Measurements from ENCODE around the gene CCL14. TPM values are rescaled to one million over a fixed set of nuclear protein-coding genes. Genes with fewer than 3 reads are reported as not detected.
A peak's percentile ranks its signal among the peaks of the same experiment; 100 is the strongest.

Gene CCL14
- total RNA-seq, 1 experiment from 2014 or later = not detected

- no peak overlapping the region for H3K4me3 ChIP-seq (ENCODE audit: low read depth, low read length)
- H3K4me1 Mint-ChIP-seq (ENCODE audit: low read depth, unreplicated experiment) = no peaks in the 10 kb centered on the region
- H3K36me3 ChIP-seq (ENCODE audit: control insufficient read depth, insufficient read depth, low read length) = no peaks in the 10 kb centered on the region
- TF ChIP-seq, protein P1, sequence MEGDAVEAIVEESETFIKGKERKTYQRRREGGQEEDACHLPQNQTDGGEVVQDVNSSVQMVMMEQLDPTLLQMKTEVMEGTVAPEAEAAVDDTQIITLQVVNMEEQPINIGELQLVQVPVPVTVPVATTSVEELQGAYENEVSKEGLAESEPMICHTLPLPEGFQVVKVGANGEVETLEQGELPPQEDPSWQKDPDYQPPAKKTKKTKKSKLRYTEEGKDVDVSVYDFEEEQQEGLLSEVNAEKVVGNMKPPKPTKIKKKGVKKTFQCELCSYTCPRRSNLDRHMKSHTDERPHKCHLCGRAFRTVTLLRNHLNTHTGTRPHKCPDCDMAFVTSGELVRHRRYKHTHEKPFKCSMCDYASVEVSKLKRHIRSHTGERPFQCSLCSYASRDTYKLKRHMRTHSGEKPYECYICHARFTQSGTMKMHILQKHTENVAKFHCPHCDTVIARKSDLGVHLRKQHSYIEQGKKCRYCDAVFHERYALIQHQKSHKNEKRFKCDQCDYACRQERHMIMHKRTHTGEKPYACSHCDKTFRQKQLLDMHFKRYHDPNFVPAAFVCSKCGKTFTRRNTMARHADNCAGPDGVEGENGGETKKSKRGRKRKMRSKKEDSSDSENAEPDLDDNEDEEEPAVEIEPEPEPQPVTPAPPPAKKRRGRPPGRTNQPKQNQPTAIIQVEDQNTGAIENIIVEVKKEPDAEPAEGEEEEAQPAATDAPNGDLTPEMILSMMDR (IDR thresholded peaks at IDR 0.05; ENCODE audit: insufficient read depth in 1 of 2, low read depth in 1 of 2, low read length in 1 of 2, severe bottlenecking in 1 of 2, unreplicated experiment in 1 of 2) = no peak
- H3K4me3 Mint-ChIP-seq (ENCODE audit: unreplicated experiment) = no peak overlapping the region
- DNase-seq = no peak
- no peaks in the 10 kb centered on the region for H3K36me3 Mint-ChIP-seq (ENCODE audit: insufficient read depth, unreplicated experiment)
- H3K9me3 ChIP-seq = no peaks in the 10 kb centered on the region
- H3K27ac Mint-ChIP-seq (ENCODE audit: unreplicated experiment) = no peak overlapping the region
- H3K9me3 Mint-ChIP-seq (ENCODE audit: unreplicated experiment) = no peaks in the 10 kb centered on the region
- POLR2A ChIA-PET = no interaction called here
- no TSS peak for BruUV-seq (replicated peaks)
- no peaks in the 10 kb centered on the region; the same call in 1 of the 2 replicates for H3K27me3 ChIP-seq (replicated peaks; ENCODE audit: control insufficient read depth, insufficient read depth, low read length)
- H3K27me3 Mint-ChIP-seq (ENCODE audit: insufficient read depth, unreplicated experiment) = peaks cover 3% of the 10 kb centered on the region
- CTCF ChIA-PET = no interaction called here
- intact Hi-C loops (cut with micrococcal nuclease; ENCODE audit: unreplicated experiment) = no loop called here
- H3K4me1 ChIP-seq = no peaks in the 10 kb centered on the region
Observed at GRCh38 chr17:36014946-36015345, 28.4 kb upstream of the CCL14 start.

DNA sequence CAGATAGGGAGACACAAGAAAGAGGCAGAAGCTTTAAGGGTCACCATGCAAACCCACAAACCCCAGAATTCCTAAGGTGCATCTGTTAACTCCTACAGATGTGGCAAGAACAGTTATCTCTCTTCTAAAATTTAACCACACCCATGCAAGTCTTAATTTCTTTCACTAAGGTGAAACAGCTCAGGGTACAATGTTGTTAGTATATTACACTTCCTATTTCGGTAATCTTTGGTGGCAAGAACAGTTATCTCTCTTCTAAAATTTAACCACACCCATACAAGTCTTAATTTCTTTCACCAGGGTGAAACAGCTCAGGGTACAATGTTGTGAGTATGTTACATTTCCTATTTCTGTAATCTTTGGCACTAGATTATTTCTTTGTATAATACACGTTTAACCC is 24.7 kb upstream of the CCL14 start:
- BruUV-seq (replicated peaks) = no TSS peak
- Histone ChIP-seq H3K36me3 (ENCODE audit: control insufficient read depth, insufficient read depth, low read length) (no peaks in the 10 kb centered on the region), H3K4me3 (ENCODE audit: low read depth, low read length) (no peak overlapping the region), H3K4me1 (0 out of 2 replicates have a peak, but pooled peaks cover 2% of the 10 kb centered on the region), H3K9me3 (peaks cover 4% of the 10 kb centered on the region; the same call in 1 of the 2 replicates), H3K27me3 (replicated peaks; ENCODE audit: control insufficient read depth, insufficient read depth, low read length) (no peaks in the 10 kb centered on the region; the same call in 1 of the 2 replicates)
- DNase-seq = no peak
- peaks cover 3% of the 10 kb centered on the region for H3K27me3 Mint-ChIP-seq (ENCODE audit: insufficient read depth, unreplicated experiment)
- no peaks in the 10 kb centered on the region for H3K4me1 Mint-ChIP-seq (ENCODE audit: low read depth, unreplicated experiment)
- TF ChIP-seq, protein P1 (IDR thresholded peaks at IDR 0.05; ENCODE audit: insufficient read depth in 1 of 2, low read depth in 1 of 2, low read length in 1 of 2, severe bottlenecking in 1 of 2, unreplicated experiment in 1 of 2) = no peak
- POLR2A ChIA-PET = no interaction called here
- H3K27ac Mint-ChIP-seq (ENCODE audit: unreplicated experiment) = no peak overlapping the region
- no peaks in the 10 kb centered on the region for H3K36me3 Mint-ChIP-seq (ENCODE audit: insufficient read depth, unreplicated experiment)
- no peak overlapping the region for H3K4me3 Mint-ChIP-seq (ENCODE audit: unreplicated experiment)
- CTCF ChIA-PET = no interaction called here
- peaks cover 15% of the 10 kb centered on the region for H3K9me3 Mint-ChIP-seq (ENCODE audit: unreplicated experiment)
- intact Hi-C loops (cut with micrococcal nuclease; ENCODE audit: unreplicated experiment) = no loop called here

DNA sequence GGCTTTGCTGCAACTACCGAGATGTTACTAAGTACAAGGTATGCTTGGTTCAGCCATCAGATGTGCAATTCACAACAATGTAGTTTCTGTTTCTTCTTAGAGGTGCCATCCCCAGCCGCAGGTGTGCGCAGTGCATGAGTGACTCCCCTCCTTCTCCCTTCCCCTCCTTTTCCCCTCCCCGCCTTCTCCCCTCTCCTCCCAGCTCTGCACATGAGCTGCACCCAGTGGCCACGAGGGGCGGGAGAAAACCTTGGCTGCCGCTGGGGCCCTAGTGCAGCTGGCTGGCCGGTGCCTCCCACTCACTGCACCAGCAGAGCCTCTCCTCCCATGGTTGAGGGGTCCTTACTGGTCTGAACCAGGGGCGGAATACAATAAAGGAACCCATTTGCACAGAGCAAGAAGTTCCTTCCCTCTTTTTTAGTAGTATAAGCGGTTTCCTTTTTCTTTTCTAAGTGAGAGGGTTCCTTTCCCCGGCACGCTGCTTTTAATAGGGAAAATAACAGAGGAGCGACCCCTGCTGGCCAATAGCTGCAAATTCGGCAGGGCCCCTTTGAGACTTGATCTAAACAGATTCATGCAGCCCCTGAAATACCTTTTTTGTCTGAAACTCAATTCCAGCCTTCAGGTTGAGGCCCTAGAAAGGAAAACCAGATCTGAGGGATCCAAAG is 22.6 kb upstream of the CCL14 start:
- H3K36me3 ChIP-seq (ENCODE audit: control insufficient read depth, insufficient read depth, low read length) = no peaks in the 10 kb centered on the region
- H3K36me3 Mint-ChIP-seq (ENCODE audit: insufficient read depth, unreplicated experiment) = no peaks in the 10 kb centered on the region
- H3K4me3 ChIP-seq (ENCODE audit: low read depth, low read length) = no peak overlapping the region
- H3K27ac Mint-ChIP-seq (ENCODE audit: unreplicated experiment) = no peak overlapping the region
- no peaks in the 10 kb centered on the region for H3K4me1 Mint-ChIP-seq (ENCODE audit: low read depth, unreplicated experiment)
- DNase-seq = peak in 1 of 2 experiments; percentile 39
- POLR2A ChIA-PET = interaction anchor here (0.6 kb wide), 1 partner anchor 228 kb away, joined by 3 read pairs; no protein-coding TSS in a partner anchor
- H3K27me3 Mint-ChIP-seq (ENCODE audit: insufficient read depth, unreplicated experiment) = peaks cover 3% of the 10 kb centered on the region
- 0 out of 2 replicates have a peak, but pooled peaks cover 2% of the 10 kb centered on the region for H3K4me1 ChIP-seq
- no peak overlapping the region for H3K4me3 Mint-ChIP-seq (ENCODE audit: unreplicated experiment)
- CTCF ChIA-PET = interaction anchor here (0.6 to 2.4 kb wide), 4 partner anchors 20 to 1041 kb away, joined by 3 to 12 read pairs (median 6); no protein-coding TSS in a partner anchor
- intact Hi-C loops (cut with micrococcal nuclease; ENCODE audit: unreplicated experiment) = loop anchor here (1.0 kb wide), 1 partner anchor 40 kb away; no protein-coding TSS in a partner anchor
- peaks cover 15% of the 10 kb centered on the region for H3K9me3 Mint-ChIP-seq (ENCODE audit: unreplicated experiment)
- no TSS peak for BruUV-seq (replicated peaks)
- TF ChIP-seq, protein P1 (IDR thresholded peaks at IDR 0.05; ENCODE audit: insufficient read depth in 1 of 2, low read depth in 1 of 2, low read length in 1 of 2, severe bottlenecking in 1 of 2, unreplicated experiment in 1 of 2) = peak; percentile 32 to 71
- H3K27me3 ChIP-seq (replicated peaks; ENCODE audit: control insufficient read depth, insufficient read depth, low read length) = no peaks in the 10 kb centered on the region; the same call in 1 of the 2 replicates
- peaks cover 4% of the 10 kb centered on the region; the same call in 1 of the 2 replicates for H3K9me3 ChIP-seq

Data from Caco-2 (cell line).